GM18526 (cell line): ENCODE measurements around the gene PLSCR3.
A peak's percentile ranks its signal among the peaks of the same experiment; 100 is the strongest.

Experiments
- POLR2A ChIP-seq: IDR thresholded peaks from 3 replicates; pipeline ENCODE4 v1.6.1; 2011; ENCODE audit not compliant: insufficient read length; ENCODE audit errors: extremely low read depth

PLSCR3 gene

GRCh38 chr17:7352910-7353635 is 41.3 kb downstream of the PLSCR3 start:
- TF ChIP-seq POLR2A: no peak

- no peak for TF ChIP-seq POLR2A
Measured at GRCh38 chr17:7352503-7352889, 41.8 kb downstream of the PLSCR3 start.

- TF ChIP-seq POLR2A: peak; percentile 25
Measured at GRCh38 chr17:7351665-7352502, 42.4 kb downstream of the PLSCR3 start, which contains the start of gene KCTD11. KCTD11 (plus strand) TSS chr17:7352162.

- no peak for TF ChIP-seq POLR2A
Measured at GRCh38 chr17:7348478-7349242, 45.7 kb downstream of the PLSCR3 start.

- TF ChIP-seq POLR2A: no peak
Measured at GRCh38 chr17:7347630-7348477, 46.5 kb downstream of the PLSCR3 start.

GRCh38 chr17:7346761-7347614 is 47.3 kb downstream of the PLSCR3 start:
- TF ChIP-seq POLR2A: no peak

- no peak for TF ChIP-seq POLR2A
Measured at GRCh38 chr17:7343250-7343649, 51.1 kb downstream of the PLSCR3 start.

- no peak for TF ChIP-seq POLR2A
Measured at GRCh38 chr17:7341842-7342241, 52.5 kb downstream of the PLSCR3 start.

GRCh38 chr17:7340179-7340578 is 54.1 kb downstream of the PLSCR3 start:
- TF ChIP-seq POLR2A: no peak
